Measurements from ENCODE around the gene DHCR24.

- TF ChIP-seq CTCF (conservative IDR thresholded peaks at IDR 0.05; ENCODE audit: low read length) (no peak), EZH2phosphoT487 (IDR thresholded peaks at IDR 0.05; ENCODE audit: borderline replicate concordance) (no peak)
Measured at GRCh38 chr1:54934869-54935268, 47.9 kb upstream of the DHCR24 start.

All from Loucy (cell line).